HepG2 (cell line): ENCODE results near the gene TMEM9. TPM values are rescaled to one million over a fixed set of nuclear protein-coding genes. Genes with fewer than 3 reads are reported as not detected.

Experiments used
- AHDC1 ChIP-seq: sonication (generic); formaldehyde crosslinking; IDR thresholded peaks from 2 replicates; pipeline ENCODE4 v1.5.1; 2020; ENCODE audit warnings: mild to moderate bottlenecking, missing genetic modification reagents, borderline replicate concordance
- ATAD3A ChIP-seq: sonication (generic); formaldehyde crosslinking; IDR thresholded peaks from 2 replicates; pipeline ENCODE4 v1.4.0; 2020; ENCODE audit warnings: missing genetic modification reagents
- BCL3 ChIP-seq: sonication (generic); formaldehyde crosslinking; IDR thresholded peaks from 2 replicates; pipeline ENCODE4 v1.5.1; 2020; ENCODE audit warnings: mild to moderate bottlenecking, missing genetic modification reagents, moderate library complexity
- MAFF ChIP-seq: IDR thresholded peaks from 2 replicates; pipeline ENCODE4 v1.6.1; 2011; ENCODE audit warnings: low read depth, low read length, improper control_type of control experiment
- MBNL3 ChIP-seq: fragments of 250-450 bp; sonication (Bioruptor Pico); conservative IDR thresholded peaks from 2 replicates; pipeline ENCODE4 v1.8.0; 2022; ENCODE audit warnings: mild to moderate bottlenecking, inconsistent platforms
- MEIS2 ChIP-seq: sonication (generic); formaldehyde crosslinking; IDR thresholded peaks from 2 replicates; pipeline ENCODE4 v1.9.0; 2021; ENCODE audit warnings: mild to moderate bottlenecking, missing genetic modification reagents
- NBN ChIP-seq: fragments of 450-650 bp; conservative IDR thresholded peaks from 2 replicates; pipeline ENCODE4 v1.6.1; 2017
- SRSF9 ChIP-seq: fragments of 200-400 bp; formaldehyde crosslinking; IDR thresholded peaks from 2 replicates; pipeline ENCODE4 v1.6.1; 2018; ENCODE audit warnings: borderline replicate concordance, mild to moderate bottlenecking, low read depth, low read length; ENCODE audit not compliant: insufficient read depth, poor library complexity, severe bottlenecking
- ZBTB40 ChIP-seq, 2 experiments: fragments of 450-650 bp in 1 of 2; sonication (generic) in 1 of 2; formaldehyde crosslinking in 1 of 2; IDR thresholded peaks; 2 replicates each; pipeline versions ENCODE4 v1.6.1 to v1.8.0; 2016 to 2022; ENCODE audit warnings: antibody characterized with exemption in 1 of 2, mild to moderate bottlenecking in 1 of 2, missing genetic modification reagents in 1 of 2
- ZFP62 ChIP-seq: sonication (generic); formaldehyde crosslinking; IDR thresholded peaks from 2 replicates; pipeline ENCODE4 v1.4.0; 2020; ENCODE audit warnings: missing genetic modification reagents
- polyA plus RNA-seq, 8 experiments: library from polyadenylated mRNA; depleted of rRNA in 3 of 8; stranded (reverse) in 7 of 8; unstranded in 1 of 8; fragments of >200 nt; fragmentation: Illumina TruSeq in 4 of 8; extraction: Trizol in 4 of 8; gene quantifications; 2 replicates each; pipeline versions ENCODE4 v1.2.1 to v1.2.3, GENCODE V29; 2011 to 2016; ENCODE audit warnings: low read depth in 4 of 8, missing spikeins in 1 of 8, mixed read lengths in 1 of 8; ENCODE audit not compliant: insufficient read depth in 1 of 8
- total RNA-seq, 5 experiments: library from RNA; depleted of rRNA; stranded (reverse); fragments of >200 nt; fragmentation: Illumina TruSeq; extraction: Trizol; gene quantifications; 2 replicates each; pipeline ENCODE4 v1.2.3, GENCODE V29; 2016; ENCODE audit warnings: low read depth in 1 of 5

Gene TMEM9
- total and polyA plus RNA-seq, 2 of the 13 experiments (the other 11 are each of a cell fraction or from before 2014, with no cell fraction given): 60.9 to 102 TPM

GRCh38 chr1:201170533-201171062, 16.3 kb upstream of the TMEM9 start (continued):
- TF ChIP-seq AHDC1 (peak; percentile 87; the same call in 1 of the 2 replicates), MAFF (no peak), NBN (no peak), ZBTB40 (IDR thresholded peaks at IDR 0.05) (no peak), ZBTB40 (CRISPR knock-in tag; IDR thresholded peaks at IDR 0.05) (peak; percentile 44; the same call in 1 of the 2 replicates), MEIS2 (peak; percentile 90), ZFP62 (CRISPR knock-in tag) (no peak), SRSF9 (no peak), ATAD3A (CRISPR knock-in tag) (no peak), BCL3 (CRISPR knock-in tag) (no peak), MBNL3 (CRISPR knock-in tag) (no peak)
